ENCODE results near the gene GAL. TPM values are rescaled to one million over a fixed set of nuclear protein-coding genes. Genes with fewer than 3 reads are reported as not detected.

GAL gene
- total and polyA plus RNA-seq, 7 donors = 0.38 to 5.6 TPM; not detected in 5

GRCh38 chr11:68692871-68693483 lies 8.6 kb downstream of the GAL start:
- H3K4me3 ChIP-seq = no peak overlapping the region
- peaks cover 0 to 14% (median 8%) of the 10 kb centered on the region in 3 donors for H3K27me3 ChIP-seq (ENCODE audit: insufficient read depth in 3 of 3, low read length in 2 of 3)
- DNase-seq (no peak), ATAC-seq (no peak)
- no peaks in the 10 kb centered on the region for H3K4me1 ChIP-seq
- intact Hi-C loops (cut with DNase I) = no loop called here
- no peaks in the 10 kb centered on the region for H3K36me3 ChIP-seq (ENCODE audit: insufficient read depth in 1 of 2, low read depth in 1 of 2)
- WGBS, 3 donors = 81 to 87% (median 82%) methylated on average over 12 to 15 of the region's 15 CpGs
- no peaks in the 10 kb centered on the region for H3K9me3 ChIP-seq
- H3K27ac ChIP-seq = no peak overlapping the region
- no peak for TF ChIP-seq CTCF (IDR thresholded peaks at IDR 0.05)

- H3K27me3 ChIP-seq (ENCODE audit: insufficient read depth in 3 of 3, low read length in 2 of 3) = peaks cover 0 to 12% (median 8%) of the 10 kb centered on the region in 3 donors
- intact Hi-C loops (cut with DNase I) = no loop called here
- no peaks in the 10 kb centered on the region for H3K9me3 ChIP-seq
- no peak for TF ChIP-seq CTCF (IDR thresholded peaks at IDR 0.05)
- no peaks in the 10 kb centered on the region for H3K4me1 ChIP-seq
- H3K36me3 ChIP-seq (ENCODE audit: insufficient read depth in 1 of 2, low read depth in 1 of 2) = no peaks in the 10 kb centered on the region
- DNase-seq = no peak
- H3K4me3 ChIP-seq = no peak overlapping the region
- H3K27ac ChIP-seq = no peak overlapping the region
- WGBS, 3 donors = 84 to 95% (median 87%) methylated on average over 10 of the region's 10 CpGs
- ATAC-seq = no peak
Measured at GRCh38 chr11:68693484-68693882, 9.1 kb downstream of the GAL start.

GRCh38 chr11:68694431-68695297 lies 10.3 kb downstream of the GAL start:
- Histone ChIP-seq H3K4me3 (no peak overlapping the region), H3K27me3 (ENCODE audit: insufficient read depth in 3 of 3, low read length in 2 of 3) (peaks cover 0 to 8% (median 5%) of the 10 kb centered on the region in 3 donors), H3K4me1 (no peaks in the 10 kb centered on the region), H3K36me3 (ENCODE audit: insufficient read depth in 1 of 2, low read depth in 1 of 2) (no peaks in the 10 kb centered on the region), H3K27ac (no peak overlapping the region), H3K9me3 (no peaks in the 10 kb centered on the region)
- intact Hi-C loops (cut with DNase I) = no loop called here
- no peak for TF ChIP-seq CTCF (IDR thresholded peaks at IDR 0.05)
- WGBS, 3 donors = 58 to 70% (median 65%) methylated on average over 5 of the region's 5 CpGs
- ATAC-seq (no peak), DNase-seq (no peak)

- 45 to 77% (median 60%) methylated on average over 2 of the region's 2 CpGs for WGBS, 3 donors
- H3K27ac ChIP-seq = no peak overlapping the region
- peaks cover 0 to 6% (median 5%) of the 10 kb centered on the region in 3 donors for H3K27me3 ChIP-seq (ENCODE audit: insufficient read depth in 3 of 3, low read length in 2 of 3)
- no peaks in the 10 kb centered on the region for H3K4me1 ChIP-seq
- no peaks in the 10 kb centered on the region for H3K9me3 ChIP-seq
- DNase-seq (no peak), ATAC-seq (no peak)
- TF ChIP-seq CTCF (IDR thresholded peaks at IDR 0.05) = no peak
- no peak overlapping the region for H3K4me3 ChIP-seq
- intact Hi-C loops (cut with DNase I) = no loop called here
- H3K36me3 ChIP-seq (ENCODE audit: insufficient read depth in 1 of 2, low read depth in 1 of 2) = no peaks in the 10 kb centered on the region
Measured at GRCh38 chr11:68695531-68695930, 11.2 kb downstream of the GAL start.

All from psoas muscle (tissue), 8 donors.